Myometrial cell (primary cell): ENCODE results near the gene MPND. TPM values are rescaled to one million over a fixed set of nuclear protein-coding genes. Genes with fewer than 3 reads are reported as not detected.

Experiments used
- total RNA-seq: library from RNA; depleted of rRNA; stranded (reverse); fragments of >200 nt; gene quantifications from 2 replicates; pipeline ENCODE4 v1.2.3, GENCODE V29; 2015

Gene MPND
- 2.5 and 3.5 TPM in 2 replicates for total RNA-seq

DNA sequence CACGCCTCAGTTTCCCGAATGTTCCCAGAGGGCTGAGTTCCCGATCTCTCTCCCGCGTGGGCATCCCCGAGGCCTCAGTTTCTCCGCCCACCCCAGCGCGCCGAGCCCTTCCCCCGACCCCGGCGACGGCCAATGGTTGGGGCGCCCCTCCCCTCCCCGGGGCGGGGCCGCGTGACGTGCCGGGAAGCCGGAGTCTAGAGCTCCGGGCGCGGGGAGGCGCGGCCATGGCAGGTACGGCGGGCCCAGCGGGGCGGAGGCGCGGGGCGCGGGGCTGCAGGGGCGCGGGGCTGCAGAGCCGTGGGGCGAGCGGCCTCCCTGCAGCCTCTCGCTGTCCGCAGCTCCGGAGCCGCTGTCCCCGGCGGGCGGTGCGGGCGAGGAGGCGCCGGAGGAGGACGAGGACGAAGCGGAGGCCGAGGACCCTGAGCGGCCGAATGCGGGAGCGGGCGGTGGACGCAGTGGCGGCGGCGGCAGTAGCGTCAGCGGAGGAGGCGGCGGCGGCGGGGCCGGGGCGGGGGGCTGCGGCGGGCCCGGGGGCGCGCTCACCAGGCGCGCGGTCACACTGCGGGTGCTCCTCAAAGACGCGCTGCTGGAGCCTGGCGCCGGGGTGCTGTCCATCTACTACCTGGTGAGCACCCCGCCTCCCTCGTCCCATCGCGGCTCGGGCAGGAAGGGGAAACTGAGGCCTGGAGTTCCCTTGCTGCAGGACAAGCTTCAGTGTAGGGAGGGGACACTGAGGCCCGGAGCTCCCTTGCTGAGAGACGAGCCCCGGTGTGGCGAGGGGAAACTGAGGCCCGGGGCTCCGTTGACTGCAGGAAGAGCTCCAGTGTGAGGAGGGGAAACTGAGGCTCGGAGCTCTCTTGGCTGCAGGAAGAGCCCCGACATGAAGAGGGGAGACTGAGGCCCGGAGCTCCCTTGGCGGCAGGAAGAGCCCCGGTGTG is at the start of gene MPND:
Gene MPND, plus strand, starts transcription at position 193 of the 938 bp plus-strand sequence. Its CDS starts 32 bp downstream, at position 225.

GRCh38 chr19:4302243-4302640 is 41.1 kb upstream of the MPND start, which contains the start of gene TMIGD2:
TSS of gene TMIGD2 (minus strand) at chr19:4302389. CDS start at chr19:4302385, 4 bp downstream.

GRCh38 chr19:4304538-4305256 is 38.7 kb upstream of the MPND start, which contains the start of gene FSD1:
TSS of gene FSD1 (plus strand) at chr19:4304598. CDS start at chr19:4304747, 149 bp downstream.

GRCh38 chr19:4338441-4339355 is 4.7 kb upstream of the MPND start, which contains the start of gene STAP2:
TSS of gene STAP2 (minus strand) at chr19:4338827. CDS start at chr19:4338753, 74 bp downstream.

DNA sequence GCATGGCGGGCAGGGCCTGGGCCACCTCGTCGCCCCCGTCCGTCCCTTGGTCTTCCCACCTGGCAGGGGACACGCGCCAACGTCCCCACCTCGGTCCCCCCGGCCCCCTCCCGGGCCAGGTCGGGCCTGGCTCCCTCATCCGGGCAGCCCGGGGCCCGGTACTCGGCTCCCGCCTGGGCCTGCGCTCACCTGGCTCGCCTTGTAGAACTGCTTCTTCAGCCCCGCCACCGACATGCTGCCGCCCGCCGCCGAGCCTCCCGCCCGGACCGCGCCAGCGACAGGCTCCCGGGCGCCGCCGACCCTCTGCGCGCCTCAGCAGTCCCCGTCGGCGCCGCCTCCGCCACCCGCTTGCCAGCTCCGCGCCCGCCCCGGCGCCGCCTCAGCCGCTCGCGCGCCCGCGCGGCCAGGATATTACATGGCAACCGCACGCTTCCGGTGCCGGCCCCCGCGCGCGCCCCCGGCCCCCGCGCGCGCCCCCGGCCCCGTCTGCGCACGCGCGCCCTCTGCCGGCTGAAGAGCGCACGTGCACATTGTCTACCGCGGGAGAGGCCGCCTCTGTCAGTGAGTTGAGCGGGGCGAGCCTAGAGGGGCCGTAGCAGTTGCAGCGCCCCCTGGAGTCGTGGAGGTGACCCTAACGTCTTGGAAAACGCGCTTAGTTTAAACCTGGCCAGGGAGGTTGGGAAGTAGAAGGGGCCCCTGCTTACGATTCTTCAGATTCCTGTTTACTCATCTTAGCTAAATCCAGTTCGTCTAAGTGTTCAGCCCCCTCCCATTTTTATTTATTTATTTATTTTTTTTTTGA is 57.0 kb downstream of the MPND start, which contains the start of gene SH3GL1:
Gene SH3GL1, minus strand, starts transcription at position 413 of the 802 bp plus-strand sequence. Its CDS starts 179 bp downstream, at position 234.

GRCh38 chr19:4402171-4403004 is 59.0 kb downstream of the MPND start, which contains the start of gene CHAF1A:
TSS of gene CHAF1A (plus strand) at chr19:4402640. CDS start at chr19:4402763, 123 bp downstream.

Other genes starting within 250 kb of the MPND start
- 181 and 214 TPM in 2 replicates for gene MAP2K2, start 219.4 kb upstream of the MPND start, total RNA-seq
- not detected in 2 replicates for gene CREB3L3, start 189.9 kb upstream of the MPND start, total RNA-seq
- gene SIRT6, start 161.0 kb upstream of the MPND start, total RNA-seq: 25.3 and 38.1 TPM in 2 replicates
- gene ANKRD24, start 160.9 kb upstream of the MPND start, total RNA-seq: 0.18 and 0.58 TPM in 2 replicates
- 0.35 TPM in 1 of 2 replicates, not detected in the other for gene EBI3, start 114.0 kb upstream of the MPND start, total RNA-seq
- 15.6 and 17.2 TPM in 2 replicates for gene YJU2, start 96.5 kb upstream of the MPND start, total RNA-seq
- gene SHD, start 64.3 kb upstream of the MPND start, total RNA-seq: 0.86 TPM in 1 of 2 replicates, not detected in the other
- not detected in 2 replicates for gene TMIGD2, start 41.2 kb upstream of the MPND start, total RNA-seq
- gene FSD1, start 39.0 kb upstream of the MPND start, total RNA-seq: 5.2 and 14.4 TPM in 2 replicates
- 18.4 and 20.2 TPM in 2 replicates for gene STAP2, start 4.7 kb upstream of the MPND start, total RNA-seq
- 117 and 129 TPM in 2 replicates for gene SH3GL1, start 57.0 kb downstream of the MPND start, total RNA-seq
- 9.5 and 17.2 TPM in 2 replicates for gene CHAF1A, start 59.1 kb downstream of the MPND start, total RNA-seq
- 76.0 and 92.8 TPM in 2 replicates for gene UBXN6, start 114.2 kb downstream of the MPND start, total RNA-seq
- gene HDGFL2, start 128.7 kb downstream of the MPND start, total RNA-seq: 74.6 and 78.7 TPM in 2 replicates
- gene PLIN4, start 174.9 kb downstream of the MPND start, total RNA-seq: 0.71 and 1.2 TPM in 2 replicates
- 0.18 TPM in 1 of 2 replicates, not detected in the other for gene PLIN5, start 191.7 kb downstream of the MPND start, total RNA-seq
- not detected in 2 replicates for gene LRG1, start 196.5 kb downstream of the MPND start, total RNA-seq
- 0.53 and 0.86 TPM in 2 replicates for gene SEMA6B, start 216.1 kb downstream of the MPND start, total RNA-seq